Esophagus (tissue), 2 donors: ENCODE data around the gene BBX. TPM values are rescaled to one million over a fixed set of nuclear protein-coding genes. Genes with fewer than 3 reads are reported as not detected.
"Not testable (repeated sequence)": the region's sequence is repeated elsewhere in the genome, so short reads cannot be mapped to it uniquely, and the experiment has no call there.

ENCODE experiments used
- H3K27ac ChIP-seq, 2 donors: one replicate each; pipeline ENCODE4 v1.5.1; 2013; ENCODE audit warnings: low read depth in 2 of 2, mild to moderate bottlenecking in 2 of 2, inconsistent platforms in 1 of 2, low read length in 1 of 2, moderate library complexity in 1 of 2
- H3K27me3 ChIP-seq, 2 donors: one replicate each; pipeline ENCODE4 v1.6.1; 2013; ENCODE audit warnings: low read length in 2 of 2, control low read depth in 1 of 2, mild to moderate bottlenecking in 1 of 2; ENCODE audit not compliant: insufficient read depth in 2 of 2, control insufficient read depth in 1 of 2
- H3K36me3 ChIP-seq, 2 donors: one replicate each; pipeline ENCODE4 v1.6.1; 2013; ENCODE audit warnings: low read length in 1 of 2; ENCODE audit not compliant: control insufficient read depth in 2 of 2, insufficient read depth in 2 of 2
- H3K4me1 ChIP-seq, 2 donors: one replicate each; pipeline ENCODE4 v1.6.1; 2013; ENCODE audit warnings: low read length in 1 of 2; ENCODE audit not compliant: control insufficient read depth in 2 of 2, insufficient read depth in 2 of 2
- H3K4me3 ChIP-seq, 2 donors: one replicate each; pipeline ENCODE4 v1.5.1; 2013; ENCODE audit warnings: low read length in 2 of 2, mild to moderate bottlenecking in 2 of 2, low read depth in 1 of 2, moderate library complexity in 1 of 2
- H3K9me3 ChIP-seq, 2 donors: one replicate each; pipeline ENCODE4 v1.6.1; 2013; ENCODE audit warnings: mild to moderate bottlenecking in 2 of 2, low read depth in 1 of 2, low read length in 1 of 2, moderate library complexity in 1 of 2; ENCODE audit not compliant: control insufficient read depth in 2 of 2, insufficient read depth in 1 of 2
- WGBS, 2 donors: extraction: QIAGEN DNeasy Blood & Tissue Kit; methylation state at CpG; one replicate each; pipeline ENCODE4 v1.1.7; 2013; 5-methylcytosine and 5-hydroxymethylcytosine counted together
- polyA plus RNA-seq, 2 donors: library from polyadenylated mRNA; stranded (reverse); fragments of 200-250 nt; gene quantifications; one replicate each; pipeline ENCODE4 v1.2.3, GENCODE V29; 2013
- donor health status: healthy with polysubstance abuse.
- donor health status: Bipolar disorder and iron deficiency.

Gene BBX
- polyA plus RNA-seq, 2 donors: 3.4 to 4.7 TPM

GRCh38 chr3:107683447-107683846, 160.7 kb downstream of the BBX start:
- no peak overlapping the region for H3K4me3 ChIP-seq
- no peaks in the 10 kb centered on the region for H3K4me1 ChIP-seq
- H3K27me3 ChIP-seq: no peaks in the 10 kb centered on the region
- WGBS, 2 donors: 59 to 65% methylated on average over 4 of the region's 4 CpGs
- H3K36me3 ChIP-seq: no peaks in the 10 kb centered on the region
- H3K27ac ChIP-seq: no peak overlapping the region
- H3K9me3 ChIP-seq: no peaks in the 10 kb centered on the region

- 72 to 75% methylated on average over 5 of the region's 5 CpGs for WGBS, 2 donors
- H3K27me3 ChIP-seq: no peaks in the 10 kb centered on the region
- H3K36me3 ChIP-seq: no peaks in the 10 kb centered on the region
- H3K9me3 ChIP-seq: no peaks in the 10 kb centered on the region
- no peak overlapping the region for H3K4me3 ChIP-seq
- H3K4me1 ChIP-seq: no peaks in the 10 kb centered on the region
- no peak overlapping the region for H3K27ac ChIP-seq
Measured at GRCh38 chr3:107684431-107684925, 161.7 kb downstream of the BBX start.

- H3K27me3 ChIP-seq: no peaks in the 10 kb centered on the region
- no peak overlapping the region for H3K27ac ChIP-seq
- no peak overlapping the region for H3K4me3 ChIP-seq
- H3K9me3 ChIP-seq: no peaks in the 10 kb centered on the region
- no peaks in the 10 kb centered on the region for H3K36me3 ChIP-seq
- no peaks in the 10 kb centered on the region for H3K4me1 ChIP-seq
- WGBS, 2 donors: 95 to 100% methylated on average over 2 of the region's 2 CpGs
Measured at GRCh38 chr3:107685383-107685782, 162.6 kb downstream of the BBX start.

GRCh38 chr3:107687056-107687581, 164.4 kb downstream of the BBX start:
- Histone ChIP-seq H3K9me3 (no peaks in the 10 kb centered on the region), H3K4me3 (no peak overlapping the region), H3K4me1 (no peaks in the 10 kb centered on the region), H3K27ac (no peak overlapping the region), H3K27me3 (no peaks in the 10 kb centered on the region), H3K36me3 (no peaks in the 10 kb centered on the region)
- 86 to 91% methylated on average over 5 of the region's 5 CpGs for WGBS, 2 donors

GRCh38 chr3:107689355-107689754, 166.6 kb downstream of the BBX start:
- 59 to 72% methylated on average over 6 of the region's 6 CpGs for WGBS, 2 donors
- Histone ChIP-seq H3K27me3 (no peaks in the 10 kb centered on the region), H3K4me1 (no peaks in the 10 kb centered on the region), H3K9me3 (no peaks in the 10 kb centered on the region), H3K36me3 (no peaks in the 10 kb centered on the region), H3K27ac (no peak overlapping the region), H3K4me3 (no peak overlapping the region)

GRCh38 chr3:107690522-107691138, 167.9 kb downstream of the BBX start:
- H3K4me1 ChIP-seq: no peaks in the 10 kb centered on the region
- 30 to 35% methylated on average over 2 of the region's 2 CpGs for WGBS, 2 donors
- no peak overlapping the region for H3K4me3 ChIP-seq
- H3K9me3 ChIP-seq: no peaks in the 10 kb centered on the region
- H3K27me3 ChIP-seq: no peaks in the 10 kb centered on the region
- H3K27ac ChIP-seq: no peak overlapping the region
- H3K36me3 ChIP-seq: no peaks in the 10 kb centered on the region

GRCh38 chr3:107691984-107692383, 169.2 kb downstream of the BBX start:
- whole genome bisulfite sequencing, 2 donors: 96 to 99% methylated on average over 5 of the region's 5 CpGs
- H3K4me3 ChIP-seq, H3K27ac ChIP-seq, H3K27me3 ChIP-seq, H3K36me3 ChIP-seq, H3K9me3 ChIP-seq, H3K4me1 ChIP-seq: not testable (repeated sequence)

GRCh38 chr3:107697348-107697747, 174.6 kb downstream of the BBX start:
- H3K9me3 ChIP-seq, H3K27ac ChIP-seq, H3K27me3 ChIP-seq, H3K36me3 ChIP-seq, H3K4me3 ChIP-seq, H3K4me1 ChIP-seq: not testable (repeated sequence)
- 35% methylated on average over 4 to 5 of the region's 6 CpGs for WGBS, 2 donors

GRCh38 chr3:107697855-107698254, 175.1 kb downstream of the BBX start:
- WGBS, 2 donors: 62 to 69% methylated on average over 23 of the region's 23 CpGs
- H3K4me3 ChIP-seq: not testable (repeated sequence)

GRCh38 chr3:107699682-107700081, 176.9 kb downstream of the BBX start:
- no peaks in the 10 kb centered on the region for H3K4me1 ChIP-seq
- no peak overlapping the region for H3K27ac ChIP-seq
- H3K9me3 ChIP-seq: no peaks in the 10 kb centered on the region
- no peaks in the 10 kb centered on the region for H3K27me3 ChIP-seq
- no peak overlapping the region for H3K4me3 ChIP-seq
- 37 to 64% methylated on average over 2 of the region's 2 CpGs for whole genome bisulfite sequencing, 2 donors
- H3K36me3 ChIP-seq: no peaks in the 10 kb centered on the region

More at GRCh38 chr3:107697855-107698254, 175.1 kb downstream of the BBX start:
- not testable (repeated sequence) for H3K9me3 ChIP-seq, H3K4me1 ChIP-seq, H3K27ac ChIP-seq, H3K27me3 ChIP-seq, H3K36me3 ChIP-seq
